KMS-11 (cell line): Measurements from ENCODE around the gene PEX6.

ENCODE experiments used
- H2AFZ ChIP-seq: fragments of 200-600 bp; sonication (generic); 2 replicates; pipeline ENCODE4 v1.6.1; 2016; ENCODE audit warnings: antibody characterized with exemption, mixed run types, low read depth
- H3K27ac ChIP-seq: fragments of 200-600 bp; sonication (generic); 2 replicates; pipeline ENCODE4 v1.6.1; 2016; ENCODE audit warnings: mild to moderate bottlenecking, mixed run types
- H3K27me3 ChIP-seq: fragments of 200-600 bp; sonication (generic); 2 replicates; pipeline ENCODE4 v1.6.1; 2017; ENCODE audit warnings: mild to moderate bottlenecking, low read depth, mixed run types, moderate library complexity; ENCODE audit not compliant: insufficient read depth
- H3K36me3 ChIP-seq: fragments of 200-600 bp; sonication (generic); 2 replicates; pipeline ENCODE4 v1.6.1; 2017; ENCODE audit warnings: mild to moderate bottlenecking, mixed run types; ENCODE audit not compliant: insufficient read depth
- H3K4me1 ChIP-seq: fragments of 200-600 bp; sonication (generic); 2 replicates; pipeline ENCODE4 v1.6.1; 2016; ENCODE audit warnings: mild to moderate bottlenecking, low read depth, mixed run types; ENCODE audit not compliant: poor library complexity, severe bottlenecking
- H3K4me2 ChIP-seq: fragments of 200-600 bp; sonication (generic); 2 replicates; pipeline ENCODE4 v1.7.0; 2016; ENCODE audit warnings: mild to moderate bottlenecking, mixed run types
- H3K4me3 ChIP-seq: fragments of 200-600 bp; sonication (generic); IDR thresholded peaks from 2 replicates; pipeline ENCODE4 v1.6.1; 2017; ENCODE audit warnings: low read depth, low read length, mixed read lengths; ENCODE audit not compliant: insufficient read depth
- H3K79me2 ChIP-seq: fragments of 200-600 bp; sonication (generic); 2 replicates; pipeline ENCODE4 v1.6.1; 2016; ENCODE audit warnings: low read depth, mixed run types; ENCODE audit not compliant: insufficient read depth
- H3K9ac ChIP-seq: fragments of 200-600 bp; sonication (generic); 2 replicates; pipeline ENCODE4 v1.6.1; 2016; ENCODE audit warnings: mild to moderate bottlenecking, mixed run types
- H4K20me1 ChIP-seq: fragments of 200-600 bp; sonication (generic); 2 replicates; pipeline ENCODE4 v1.6.1; 2016; ENCODE audit warnings: mild to moderate bottlenecking, mixed run types; ENCODE audit not compliant: insufficient read depth
- CTCF ChIP-seq: fragments of 200-600 bp; sonication (generic); conservative IDR thresholded peaks from 2 replicates; pipeline ENCODE4 v1.6.1; 2017; ENCODE audit warnings: low read depth, mild to moderate bottlenecking, antibody characterized with exemption, low read length, moderate library complexity, mixed read lengths

The PEX6 gene

GRCh38 chr6:42968783-42969182 lies 10.2 kb downstream of the PEX6 start:
- no peaks in the 10 kb centered on the region for H4K20me1 ChIP-seq
- no peaks in the 10 kb centered on the region for H3K27me3 ChIP-seq
- no peaks in the 10 kb centered on the region for H3K36me3 ChIP-seq

GRCh38 chr6:42968126-42968701 lies 10.8 kb downstream of the PEX6 start:
- Histone ChIP-seq H3K9ac (no peak overlapping the region), H3K4me2 (no peak overlapping the region), H3K4me3 (no peak overlapping the region), H4K20me1 (no peaks in the 10 kb centered on the region), H3K36me3 (no peaks in the 10 kb centered on the region), H3K27me3 (no peaks in the 10 kb centered on the region), H3K4me1 (no peaks in the 10 kb centered on the region), H2AFZ (no peak overlapping the region), H3K27ac (no peak overlapping the region), H3K79me2 (no peaks in the 10 kb centered on the region)
- no peak for TF ChIP-seq CTCF

More at GRCh38 chr6:42968783-42969182, 10.2 kb downstream of the PEX6 start:
- no peak overlapping the region for H3K4me2 ChIP-seq
- H3K9ac ChIP-seq = no peak overlapping the region
- no peak overlapping the region for H3K4me3 ChIP-seq
- no peaks in the 10 kb centered on the region for H3K79me2 ChIP-seq
- no peaks in the 10 kb centered on the region for H3K4me1 ChIP-seq
- TF ChIP-seq CTCF = no peak
- H2AFZ ChIP-seq = no peak overlapping the region
- H3K27ac ChIP-seq = no peak overlapping the region

GRCh38 chr6:42967228-42967627 lies 11.8 kb downstream of the PEX6 start:
- no peaks in the 10 kb centered on the region for H4K20me1 ChIP-seq
- H3K4me3 ChIP-seq = no peak overlapping the region
- no peaks in the 10 kb centered on the region for H3K4me1 ChIP-seq
- H3K27me3 ChIP-seq = no peaks in the 10 kb centered on the region
- H3K79me2 ChIP-seq = no peaks in the 10 kb centered on the region
- no peak overlapping the region for H2AFZ ChIP-seq
- H3K4me2 ChIP-seq = no peak overlapping the region
- no peak overlapping the region for H3K27ac ChIP-seq
- H3K9ac ChIP-seq = no peak overlapping the region
- no peak for TF ChIP-seq CTCF
- no peaks in the 10 kb centered on the region for H3K36me3 ChIP-seq

- no peak overlapping the region for H3K4me2 ChIP-seq
- H3K4me3 ChIP-seq = no peak overlapping the region
- no peak overlapping the region for H3K27ac ChIP-seq
- H3K4me1 ChIP-seq = no peaks in the 10 kb centered on the region
- no peak for TF ChIP-seq CTCF
- H4K20me1 ChIP-seq = no peaks in the 10 kb centered on the region
- no peaks in the 10 kb centered on the region for H3K27me3 ChIP-seq
- no peaks in the 10 kb centered on the region for H3K36me3 ChIP-seq
- H3K9ac ChIP-seq = no peak overlapping the region
- H3K79me2 ChIP-seq = no peaks in the 10 kb centered on the region
- H2AFZ ChIP-seq = no peak overlapping the region
These were observed 12.4 kb downstream of the PEX6 start for GRCh38 chr6:42966571-42966970.
